Duodenal mucosa (tissue), 2 donors: Measurements from ENCODE around the gene TRIM31.

Source experiments
- H3K27ac ChIP-seq: one replicate; pipeline ENCODE4 v1.7.0; 2013; ENCODE audit warnings: low read depth, low read length
- H3K27me3 ChIP-seq, 2 donors: one replicate each; pipeline ENCODE4 v1.7.0; 2013; ENCODE audit warnings: low read length in 2 of 2, control low read depth in 1 of 2; ENCODE audit not compliant: insufficient read depth in 2 of 2, control insufficient read depth in 1 of 2
- H3K36me3 ChIP-seq, 2 donors: one replicate each; pipeline ENCODE4 v1.7.0; 2013; ENCODE audit warnings: low read length in 2 of 2, control low read depth in 1 of 2; ENCODE audit not compliant: insufficient read depth in 2 of 2, control insufficient read depth in 1 of 2
- H3K4me1 ChIP-seq, 2 donors: one replicate each; pipeline ENCODE4 v1.7.0; 2013; ENCODE audit warnings: low read length in 2 of 2, control low read depth in 1 of 2; ENCODE audit not compliant: insufficient read depth in 2 of 2, control insufficient read depth in 1 of 2
- H3K4me3 ChIP-seq, 2 donors: one replicate each; pipeline ENCODE4 v1.7.0; 2013; ENCODE audit warnings: low read length in 2 of 2, low read depth in 1 of 2
- H3K9ac ChIP-seq, 2 donors: one replicate each; pipeline ENCODE4 v1.7.0; 2013; ENCODE audit warnings: low read length in 2 of 2, low read depth in 1 of 2
- H3K9me3 ChIP-seq, 2 donors: one replicate each; pipeline ENCODE4 v1.7.0; 2013; ENCODE audit warnings: low read length in 2 of 2, control low read depth in 1 of 2; ENCODE audit not compliant: control insufficient read depth in 1 of 2

TRIM31 gene

GRCh38 chr6:30155520-30156261 lies 42.8 kb upstream of the TRIM31 start:
- no peak overlapping the region for H3K4me3 ChIP-seq
- H3K36me3 ChIP-seq, result no peaks in the 10 kb centered on the region
- H3K9ac ChIP-seq, result peak overlapping the region in 1 of 2 donors; percentile 39
- H3K27me3 ChIP-seq, result no peaks in the 10 kb centered on the region
- H3K4me1 ChIP-seq, result peaks cover 28 to 29% of the 10 kb centered on the region in 2 donors
- H3K27ac ChIP-seq, result peak overlapping the region; percentile 11
- no peaks in the 10 kb centered on the region for H3K9me3 ChIP-seq

DNA sequence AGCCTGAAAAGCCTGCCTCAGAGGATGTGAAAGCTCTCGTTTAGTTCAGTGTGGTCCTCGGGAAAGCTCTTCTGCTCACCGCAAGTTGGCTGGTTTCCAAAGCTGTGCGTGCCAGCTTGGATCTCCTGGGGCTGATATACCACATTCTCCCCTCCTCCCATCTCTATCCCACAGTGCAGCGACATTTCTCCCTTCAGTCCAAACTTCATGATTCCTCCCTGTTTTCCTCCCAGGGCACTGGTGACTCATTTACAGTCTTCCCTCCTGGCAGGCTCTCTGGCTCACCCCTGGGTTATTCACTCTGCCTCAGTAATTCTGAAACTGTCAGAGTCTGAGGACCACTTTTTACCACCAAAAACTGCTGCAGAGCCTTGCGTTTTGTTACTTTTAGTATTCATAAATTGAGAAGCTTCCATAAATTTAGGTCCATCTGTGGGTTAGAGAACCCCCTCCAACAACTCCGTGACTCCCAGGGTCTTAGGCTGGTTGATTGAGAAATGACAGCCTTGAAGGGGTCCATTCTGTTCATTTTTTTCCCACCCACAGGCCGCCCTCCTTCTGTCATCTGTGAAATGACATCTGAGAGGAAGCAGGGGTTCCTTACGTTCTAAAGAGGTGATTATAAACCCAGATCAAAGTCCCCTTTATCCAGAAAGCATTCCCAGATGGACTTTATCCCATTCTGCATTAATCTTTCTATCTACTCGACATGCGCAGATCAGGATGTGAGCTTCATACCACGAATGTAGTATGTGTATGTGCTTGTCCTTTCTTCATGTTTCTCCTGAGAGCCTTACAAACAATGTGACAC lies 42.0 kb upstream of the TRIM31 start:
- Histone ChIP-seq H3K4me1 (peaks cover 28 to 29% of the 10 kb centered on the region in 2 donors), H3K9me3 (no peaks in the 10 kb centered on the region), H3K36me3 (no peaks in the 10 kb centered on the region), H3K27ac (peak overlapping the region; percentile 61), H3K4me3 (peak overlapping the region; percentile 25 to 45), H3K9ac (peak overlapping the region; percentile 12 to 59), H3K27me3 (no peaks in the 10 kb centered on the region)

DNA sequence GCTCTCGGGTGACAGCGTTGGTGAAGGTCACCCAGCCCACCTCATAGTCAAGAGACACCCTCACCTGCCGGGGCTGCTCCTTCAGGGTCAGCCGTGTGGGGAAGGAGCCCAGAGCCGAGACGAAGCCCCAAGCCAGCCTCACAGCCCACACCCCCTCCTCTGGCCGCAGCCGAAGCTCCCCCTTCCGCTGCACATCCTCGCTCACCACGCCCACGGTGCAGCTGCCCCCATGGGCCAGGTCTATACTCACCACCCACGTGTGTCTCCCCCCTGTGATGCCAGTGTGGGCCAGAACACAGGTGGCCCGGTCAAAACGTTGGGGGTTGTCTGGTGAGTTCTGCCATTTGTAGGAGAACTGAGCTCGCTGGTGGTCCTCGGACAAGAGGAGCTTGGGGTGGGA lies 41.2 kb upstream of the TRIM31 start:
- H3K36me3 ChIP-seq, result no peaks in the 10 kb centered on the region
- H3K4me1 ChIP-seq, result peaks cover 28 to 29% of the 10 kb centered on the region in 2 donors
- H3K27ac ChIP-seq, result no peak overlapping the region
- peak overlapping the region in 1 of 2 donors; percentile 45 for H3K4me3 ChIP-seq
- no peaks in the 10 kb centered on the region for H3K27me3 ChIP-seq
- no peak overlapping the region for H3K9ac ChIP-seq
- H3K9me3 ChIP-seq, result no peaks in the 10 kb centered on the region

DNA sequence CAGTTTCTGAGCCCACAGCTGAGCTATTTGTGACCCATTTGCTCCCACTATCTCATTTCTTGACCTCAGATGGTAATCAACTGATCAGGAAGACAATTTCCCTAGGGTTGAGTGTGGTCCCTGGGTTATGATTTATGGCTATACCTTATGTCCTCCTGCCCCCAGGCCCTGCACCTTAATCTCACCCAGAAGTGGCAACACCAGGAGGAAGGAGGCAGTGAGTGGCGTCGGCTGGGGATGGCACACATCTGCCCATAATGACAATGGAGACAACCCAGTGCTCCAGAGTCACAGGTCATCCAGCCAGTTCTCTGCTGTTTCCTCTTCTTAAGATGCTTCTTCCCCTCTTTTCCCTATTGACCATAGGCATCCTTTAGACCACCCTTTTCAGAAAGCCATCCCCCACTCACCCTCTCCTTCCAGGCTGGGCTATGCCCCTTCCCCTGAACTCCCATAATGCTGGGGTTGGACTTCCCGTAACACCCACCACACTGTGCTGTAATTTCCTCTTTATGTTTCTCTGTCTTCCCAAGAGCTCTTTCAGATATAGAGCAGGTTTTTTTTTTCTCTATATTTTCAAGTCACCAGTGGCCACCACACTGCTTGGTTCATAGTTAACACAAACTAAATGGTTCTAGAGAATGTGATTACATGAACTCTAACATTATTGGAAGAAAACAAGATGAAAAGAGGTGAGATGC lies 40.2 kb upstream of the TRIM31 start:
- Histone ChIP-seq H3K9ac (no peak overlapping the region), H3K27me3 (no peaks in the 10 kb centered on the region), H3K36me3 (peaks cover 0 to under 1% of the 10 kb centered on the region in 2 donors), H3K27ac (no peak overlapping the region), H3K4me1 (peaks cover 28% of the 10 kb centered on the region in 2 donors), H3K4me3 (no peak overlapping the region), H3K9me3 (no peaks in the 10 kb centered on the region)

GRCh38 chr6:30152016-30152673 lies 39.3 kb upstream of the TRIM31 start:
- Histone ChIP-seq H3K27ac (no peak overlapping the region), H3K9ac (no peak overlapping the region), H3K4me1 (peaks cover 24 to 28% of the 10 kb centered on the region in 2 donors), H3K9me3 (no peaks in the 10 kb centered on the region), H3K27me3 (no peaks in the 10 kb centered on the region), H3K4me3 (no peak overlapping the region), H3K36me3 (peaks cover 0 to 4% of the 10 kb centered on the region in 2 donors)

DNA sequence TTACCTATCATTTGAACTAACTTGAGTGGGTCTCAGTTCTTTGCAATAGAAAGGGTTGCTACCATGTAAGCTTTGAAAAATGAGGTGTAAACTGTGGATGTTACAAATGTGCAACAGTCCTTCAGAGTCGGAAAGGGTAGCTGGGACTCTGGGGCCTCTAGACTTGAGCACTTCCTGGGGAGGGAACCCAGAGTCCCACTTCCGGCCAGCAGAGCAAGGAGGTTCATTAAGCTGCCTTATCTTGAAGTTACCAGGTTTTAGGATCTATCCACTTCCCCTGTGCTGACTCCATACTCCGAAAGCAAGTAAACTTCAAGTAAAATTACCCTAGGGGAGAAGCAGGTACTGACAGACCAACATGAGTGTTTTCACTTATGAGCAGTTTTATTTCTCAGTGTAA lies 38.7 kb upstream of the TRIM31 start:
- no peak overlapping the region for H3K4me3 ChIP-seq
- peaks cover 18 to 23% of the 10 kb centered on the region in 2 donors for H3K4me1 ChIP-seq
- H3K9me3 ChIP-seq, result no peaks in the 10 kb centered on the region
- no peak overlapping the region for H3K27ac ChIP-seq
- H3K27me3 ChIP-seq, result no peaks in the 10 kb centered on the region
- peaks cover 0 to 4% of the 10 kb centered on the region in 2 donors for H3K36me3 ChIP-seq
- H3K9ac ChIP-seq, result no peak overlapping the region

DNA sequence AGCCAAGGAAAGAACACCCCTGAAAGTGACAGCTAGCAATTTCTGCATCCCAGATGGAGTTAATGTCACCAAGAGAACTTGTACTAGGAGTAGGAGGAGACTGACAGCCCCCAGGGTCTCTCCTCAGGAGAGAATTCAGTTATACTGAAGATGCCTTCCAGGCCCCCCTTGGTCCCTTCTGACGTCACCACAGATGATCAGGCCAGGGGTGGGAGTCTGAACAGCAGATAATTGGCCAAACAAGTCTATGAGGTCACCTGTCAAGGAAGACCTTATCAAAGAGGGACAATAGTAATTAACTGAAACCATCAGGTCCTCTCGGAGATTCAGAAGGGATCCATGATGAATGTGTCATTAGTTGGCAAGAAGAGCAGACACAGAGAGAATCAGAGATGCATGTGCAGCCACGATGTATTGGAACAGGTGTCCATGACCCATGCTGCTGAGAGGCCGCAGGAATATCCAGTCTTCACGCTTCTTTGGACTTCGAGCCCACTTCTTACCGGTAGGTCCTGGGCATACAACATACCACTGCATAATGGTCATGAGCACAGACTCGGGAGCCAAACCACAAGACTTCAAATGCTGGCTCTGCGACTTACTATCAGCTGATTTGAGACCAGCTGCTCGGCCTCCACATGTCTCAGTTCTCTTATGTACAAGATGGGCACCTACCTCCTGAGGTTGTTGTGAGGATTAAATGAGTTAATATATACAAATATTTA lies 37.9 kb upstream of the TRIM31 start:
- H3K9me3 ChIP-seq, result no peaks in the 10 kb centered on the region
- no peak overlapping the region for H3K4me3 ChIP-seq
- H3K36me3 ChIP-seq, result peaks cover 0 to 4% of the 10 kb centered on the region in 2 donors
- peaks cover 13 to 16% of the 10 kb centered on the region in 2 donors for H3K4me1 ChIP-seq
- no peaks in the 10 kb centered on the region for H3K27me3 ChIP-seq
- H3K27ac ChIP-seq, result no peak overlapping the region
- H3K9ac ChIP-seq, result no peak overlapping the region

DNA sequence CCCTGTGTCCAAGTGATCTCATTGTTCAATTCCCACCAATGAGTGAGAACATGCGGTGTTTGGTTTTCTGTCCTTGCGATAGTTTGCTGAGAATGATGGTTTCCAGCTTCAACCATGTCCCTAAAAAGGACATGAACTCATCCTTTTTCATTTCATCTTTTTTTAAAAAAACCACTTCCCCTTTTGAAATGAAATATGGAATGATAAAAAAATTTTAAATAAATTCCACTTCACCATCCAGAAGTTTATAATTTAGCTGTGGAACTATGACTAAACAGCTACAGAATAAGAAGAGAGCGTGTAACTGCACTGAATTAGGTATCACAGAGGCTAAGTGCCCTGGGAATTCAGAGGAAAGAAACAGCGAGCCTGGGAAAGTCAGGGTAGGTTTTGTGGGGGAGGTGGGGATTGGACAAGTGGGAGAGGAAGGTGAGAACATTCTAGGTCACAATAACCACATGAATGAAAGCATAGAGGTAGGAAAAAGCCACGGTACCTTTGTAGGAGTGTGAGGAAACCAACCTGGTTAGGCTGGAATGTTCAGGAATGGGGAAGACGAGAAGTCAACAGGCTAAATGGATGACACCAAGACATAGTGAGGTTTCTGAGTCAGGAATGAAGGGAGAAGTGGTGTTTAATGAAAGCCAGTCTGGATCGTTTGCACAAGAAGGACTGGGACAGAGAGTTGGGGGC lies 37.1 kb upstream of the TRIM31 start:
- peaks cover 0 to 4% of the 10 kb centered on the region in 2 donors for H3K36me3 ChIP-seq
- no peak overlapping the region for H3K9ac ChIP-seq
- no peaks in the 10 kb centered on the region for H3K9me3 ChIP-seq
- H3K4me3 ChIP-seq, result no peak overlapping the region
- H3K4me1 ChIP-seq, result peaks cover 9 to 15% of the 10 kb centered on the region in 2 donors
- H3K27me3 ChIP-seq, result no peaks in the 10 kb centered on the region
- no peak overlapping the region for H3K27ac ChIP-seq

DNA sequence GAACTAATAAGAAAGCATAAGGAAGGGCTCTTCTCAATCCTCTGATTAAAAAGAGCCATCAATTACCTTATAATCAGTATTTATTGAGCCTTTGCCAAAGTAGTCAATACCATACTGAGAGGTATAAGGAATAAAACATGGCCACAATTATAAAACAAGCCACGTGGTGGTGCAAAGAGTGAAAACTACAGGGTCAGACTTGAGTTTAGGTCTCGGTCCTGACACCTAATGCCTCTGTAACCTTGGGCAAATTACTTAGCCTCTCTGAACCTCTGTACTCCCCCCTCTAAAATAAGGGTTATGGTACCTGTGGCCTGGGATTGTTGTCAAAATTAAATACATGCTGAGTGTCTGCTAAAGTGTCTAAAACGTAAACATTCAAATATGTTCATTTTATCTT lies 36.3 kb upstream of the TRIM31 start:
- Histone ChIP-seq H3K27ac (no peak overlapping the region), H3K36me3 (peaks cover 0 to 4% of the 10 kb centered on the region in 2 donors), H3K4me3 (no peak overlapping the region), H3K4me1 (peaks cover 13 to 18% of the 10 kb centered on the region in 2 donors), H3K9me3 (no peaks in the 10 kb centered on the region), H3K27me3 (no peaks in the 10 kb centered on the region), H3K9ac (no peak overlapping the region)
